ENCODE data around the gene KTI12.

The KTI12 gene

GRCh38 chr1:51988254-51988653, 45.4 kb downstream of the KTI12 start:
- Histone ChIP-seq H3K27me3 (ENCODE audit: insufficient read depth, poor library complexity, severe bottlenecking) (peaks cover 22% of the 10 kb centered on the region), H3K27ac (replicated peaks) (no peak overlapping the region), H3K4me3 (replicated peaks; ENCODE audit: insufficient read depth, low read length) (no peak overlapping the region)
- no peak for DNase-seq (ENCODE audit: low read depth in 1 of 2, low spot score in 1 of 2)
- TF ChIP-seq POLR2AphosphoS5 (IDR thresholded peaks at IDR 0.05; ENCODE audit: low read depth) (no peak), GABPA (IDR thresholded peaks at IDR 0.05; ENCODE audit: low read depth) (no peak), REST (IDR thresholded peaks at IDR 0.05; ENCODE audit: insufficient replicate concordance, low read depth) (no peak), SPI1 (IDR thresholded peaks at IDR 0.05; ENCODE audit: borderline replicate concordance, low read depth) (no peak)
- TF ChIP-seq, protein P1, sequence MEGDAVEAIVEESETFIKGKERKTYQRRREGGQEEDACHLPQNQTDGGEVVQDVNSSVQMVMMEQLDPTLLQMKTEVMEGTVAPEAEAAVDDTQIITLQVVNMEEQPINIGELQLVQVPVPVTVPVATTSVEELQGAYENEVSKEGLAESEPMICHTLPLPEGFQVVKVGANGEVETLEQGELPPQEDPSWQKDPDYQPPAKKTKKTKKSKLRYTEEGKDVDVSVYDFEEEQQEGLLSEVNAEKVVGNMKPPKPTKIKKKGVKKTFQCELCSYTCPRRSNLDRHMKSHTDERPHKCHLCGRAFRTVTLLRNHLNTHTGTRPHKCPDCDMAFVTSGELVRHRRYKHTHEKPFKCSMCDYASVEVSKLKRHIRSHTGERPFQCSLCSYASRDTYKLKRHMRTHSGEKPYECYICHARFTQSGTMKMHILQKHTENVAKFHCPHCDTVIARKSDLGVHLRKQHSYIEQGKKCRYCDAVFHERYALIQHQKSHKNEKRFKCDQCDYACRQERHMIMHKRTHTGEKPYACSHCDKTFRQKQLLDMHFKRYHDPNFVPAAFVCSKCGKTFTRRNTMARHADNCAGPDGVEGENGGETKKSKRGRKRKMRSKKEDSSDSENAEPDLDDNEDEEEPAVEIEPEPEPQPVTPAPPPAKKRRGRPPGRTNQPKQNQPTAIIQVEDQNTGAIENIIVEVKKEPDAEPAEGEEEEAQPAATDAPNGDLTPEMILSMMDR (IDR thresholded peaks at IDR 0.05; ENCODE audit: insufficient read depth, low read length): no peak

- H3K27ac ChIP-seq (replicated peaks): no peak overlapping the region
- H3K4me3 ChIP-seq (replicated peaks; ENCODE audit: insufficient read depth, low read length): no peak overlapping the region
- no peak for DNase-seq (ENCODE audit: low read depth in 1 of 2, low spot score in 1 of 2)
- H3K27me3 ChIP-seq (ENCODE audit: insufficient read depth, poor library complexity, severe bottlenecking): peaks cover 18% of the 10 kb centered on the region
- TF ChIP-seq, protein P1 (IDR thresholded peaks at IDR 0.05; ENCODE audit: insufficient read depth, low read length): no peak
- TF ChIP-seq GABPA (IDR thresholded peaks at IDR 0.05; ENCODE audit: low read depth) (no peak), REST (IDR thresholded peaks at IDR 0.05; ENCODE audit: insufficient replicate concordance, low read depth) (no peak), POLR2AphosphoS5 (IDR thresholded peaks at IDR 0.05; ENCODE audit: low read depth) (no peak), SPI1 (IDR thresholded peaks at IDR 0.05; ENCODE audit: borderline replicate concordance, low read depth) (no peak)
These were observed 46.9 kb downstream of the KTI12 start for GRCh38 chr1:51986718-51987117.

DNA sequence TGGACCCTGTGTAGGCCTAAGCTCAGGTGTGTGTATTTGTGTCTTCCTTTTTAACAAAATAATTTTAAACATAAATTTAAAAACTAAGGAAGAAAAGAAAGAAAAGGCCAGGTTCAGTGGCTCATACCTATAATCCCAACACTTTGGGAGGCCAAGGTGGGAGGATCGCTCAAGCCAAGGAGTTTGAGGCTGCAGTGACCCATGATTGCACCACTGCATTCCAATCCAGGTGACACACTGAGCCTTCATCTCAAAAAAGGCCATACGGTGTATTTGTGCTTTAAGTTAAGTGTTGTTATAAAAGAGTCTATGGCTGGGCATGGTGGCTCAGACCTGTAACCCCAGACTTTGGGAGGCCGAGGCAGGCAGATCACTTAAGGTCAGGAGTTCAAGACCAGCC, 51.4 kb downstream of the KTI12 start:
- TF ChIP-seq GABPA (IDR thresholded peaks at IDR 0.05; ENCODE audit: low read depth) (no peak), REST (IDR thresholded peaks at IDR 0.05; ENCODE audit: insufficient replicate concordance, low read depth) (no peak), POLR2AphosphoS5 (IDR thresholded peaks at IDR 0.05; ENCODE audit: low read depth) (no peak), SPI1 (IDR thresholded peaks at IDR 0.05; ENCODE audit: borderline replicate concordance, low read depth) (no peak)
- TF ChIP-seq, protein P1 (IDR thresholded peaks at IDR 0.05; ENCODE audit: insufficient read depth, low read length): no peak
- Histone ChIP-seq H3K27me3 (ENCODE audit: insufficient read depth, poor library complexity, severe bottlenecking) (peaks cover under 1% of the 10 kb centered on the region), H3K27ac (replicated peaks) (no peak overlapping the region), H3K4me3 (replicated peaks; ENCODE audit: insufficient read depth, low read length) (no peak overlapping the region)
- DNase-seq (ENCODE audit: low read depth in 1 of 2, low spot score in 1 of 2): no peak
